GM18870 (cell line): ENCODE data around the gene ABR.
"Not testable (repeated sequence)": the region's sequence is repeated elsewhere in the genome, so short reads cannot be mapped to it uniquely, and the experiment has no call there.

ENCODE experiments used
- ATAC-seq: cut with Tn5 transposase; IDR thresholded peaks from one replicate; pipeline ENCODE4 v1.9.1; 2021; ENCODE audit warnings: moderate library complexity; ENCODE audit not compliant: unreplicated experiment

ABR gene

DNA sequence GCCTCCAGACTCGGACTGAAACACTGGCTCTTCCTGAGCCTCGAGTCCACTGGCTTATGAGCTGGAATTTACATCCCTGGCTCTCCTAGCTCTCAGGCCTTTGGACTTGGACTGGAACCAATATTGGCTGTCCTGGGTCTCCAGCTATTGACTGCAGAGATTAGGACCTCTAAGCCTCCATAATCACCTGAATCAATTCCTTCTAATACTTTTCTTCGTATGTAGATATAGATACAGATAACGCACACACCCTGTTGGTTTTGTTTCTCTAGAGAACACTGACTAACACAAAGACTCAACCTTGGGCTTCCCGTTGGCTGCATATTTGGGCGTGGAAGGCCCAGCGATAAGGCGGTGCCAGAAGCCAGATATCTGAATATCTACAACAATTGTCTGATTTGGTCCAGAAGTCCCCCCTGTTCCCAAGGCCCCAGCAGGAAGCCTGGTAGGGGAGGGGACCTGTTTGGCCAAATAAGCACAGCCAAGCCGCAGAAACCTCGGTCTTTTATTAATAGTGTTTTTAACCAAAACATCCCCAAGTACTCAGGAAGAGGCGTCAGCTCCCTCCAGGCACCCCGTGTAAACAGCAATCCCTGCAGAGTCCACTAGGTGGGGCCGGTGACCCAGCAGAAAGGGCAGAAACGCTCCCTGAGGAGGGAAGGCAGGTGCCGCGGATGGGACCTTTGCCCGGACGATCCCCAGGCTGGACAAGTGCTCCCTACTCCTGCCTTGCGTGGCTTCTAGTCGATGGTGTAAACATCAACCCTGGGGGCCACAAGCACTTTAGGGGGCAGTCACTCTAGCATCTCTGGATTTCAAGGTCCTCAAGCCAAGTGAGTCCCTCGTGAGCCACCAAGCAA is 57.0 kb downstream of the ABR start:
- no peak for ATAC-seq

GRCh38 chr17:1121442-1121817 is 58.4 kb downstream of the ABR start:
- ATAC-seq = not testable (repeated sequence)

DNA sequence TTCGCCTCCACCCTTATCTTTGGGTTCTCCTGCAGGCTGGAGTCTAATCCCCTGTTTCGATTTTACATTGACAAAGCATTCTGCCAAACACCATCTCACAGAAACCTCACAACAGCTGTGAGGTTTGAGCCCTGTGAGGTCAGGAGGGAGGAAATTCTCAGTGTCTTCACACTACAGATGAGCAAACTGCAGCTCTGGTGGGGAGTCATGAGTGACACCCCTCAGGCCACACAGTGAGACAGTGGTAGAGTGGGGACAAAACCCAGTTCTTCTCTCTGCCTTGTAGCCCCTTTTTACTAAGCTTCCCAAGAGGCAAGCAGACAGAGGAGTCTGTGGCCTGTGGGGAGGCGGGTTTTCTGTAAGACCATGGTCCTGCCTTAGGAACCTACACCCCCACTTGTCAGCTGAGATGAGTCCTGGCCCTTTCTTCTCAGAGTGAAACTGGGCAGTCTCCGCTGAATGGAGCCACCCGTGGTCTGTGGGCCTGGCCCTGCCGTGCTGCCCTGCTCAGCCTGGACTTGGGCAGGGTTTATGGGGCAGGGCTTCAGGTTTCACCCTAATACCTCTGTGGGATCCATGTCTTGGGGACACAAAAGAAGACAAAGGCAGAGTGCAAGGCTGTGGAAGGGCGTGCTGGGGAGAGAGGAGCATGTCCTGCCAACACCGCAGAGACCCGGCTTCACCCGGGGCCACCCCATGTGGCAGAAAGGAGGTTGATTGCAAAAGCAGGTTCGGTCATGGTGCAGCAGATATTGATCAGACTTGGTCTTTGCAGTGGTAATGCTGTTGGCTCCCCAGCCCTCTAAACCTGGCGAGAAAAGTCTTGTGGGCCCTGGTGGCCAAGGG is 59.0 kb downstream of the ABR start:
- no peak for ATAC-seq

GRCh38 chr17:1119924-1120323 is 59.9 kb downstream of the ABR start:
- ATAC-seq = no peak

DNA sequence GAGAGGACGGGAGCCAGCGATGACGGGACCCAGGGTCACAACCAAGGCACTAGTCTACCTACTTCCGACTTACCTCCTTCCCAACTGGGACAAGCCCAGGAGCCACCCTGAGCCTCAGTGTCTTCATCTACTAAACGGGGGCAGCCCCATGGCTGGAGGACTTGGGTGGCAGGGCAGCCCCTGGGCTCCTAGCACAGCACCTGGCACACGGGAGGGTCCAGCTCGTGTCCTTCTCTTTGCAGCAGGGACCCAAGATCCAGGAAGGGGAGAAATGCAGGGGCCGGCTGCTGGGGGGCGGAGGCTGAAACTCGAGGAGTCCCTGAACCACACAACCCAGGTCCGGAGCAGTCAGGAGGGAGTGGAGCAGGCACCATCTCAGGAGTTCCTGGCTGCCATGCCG is 63.2 kb downstream of the ABR start:
- no peak for ATAC-seq

DNA sequence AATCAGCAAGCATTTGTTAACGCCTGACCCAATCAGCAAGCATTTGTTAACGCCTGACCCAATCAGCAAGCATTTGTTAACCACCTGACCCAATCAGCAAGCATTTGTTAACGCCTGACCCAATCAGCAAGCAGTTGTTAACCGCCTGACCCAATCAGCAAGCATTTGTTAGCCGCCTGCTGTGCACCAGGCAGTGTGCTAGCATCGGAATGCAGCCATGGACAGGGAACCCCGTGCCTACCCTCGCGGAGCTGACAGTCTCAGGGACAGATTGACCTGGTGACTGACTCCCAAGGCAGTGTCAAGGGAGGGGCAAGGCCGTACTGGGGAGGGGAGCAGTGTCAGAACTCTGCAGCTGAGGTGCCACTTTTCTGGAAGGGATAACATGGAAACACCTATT is 66.9 kb downstream of the ABR start:
- ATAC-seq = no peak

DNA sequence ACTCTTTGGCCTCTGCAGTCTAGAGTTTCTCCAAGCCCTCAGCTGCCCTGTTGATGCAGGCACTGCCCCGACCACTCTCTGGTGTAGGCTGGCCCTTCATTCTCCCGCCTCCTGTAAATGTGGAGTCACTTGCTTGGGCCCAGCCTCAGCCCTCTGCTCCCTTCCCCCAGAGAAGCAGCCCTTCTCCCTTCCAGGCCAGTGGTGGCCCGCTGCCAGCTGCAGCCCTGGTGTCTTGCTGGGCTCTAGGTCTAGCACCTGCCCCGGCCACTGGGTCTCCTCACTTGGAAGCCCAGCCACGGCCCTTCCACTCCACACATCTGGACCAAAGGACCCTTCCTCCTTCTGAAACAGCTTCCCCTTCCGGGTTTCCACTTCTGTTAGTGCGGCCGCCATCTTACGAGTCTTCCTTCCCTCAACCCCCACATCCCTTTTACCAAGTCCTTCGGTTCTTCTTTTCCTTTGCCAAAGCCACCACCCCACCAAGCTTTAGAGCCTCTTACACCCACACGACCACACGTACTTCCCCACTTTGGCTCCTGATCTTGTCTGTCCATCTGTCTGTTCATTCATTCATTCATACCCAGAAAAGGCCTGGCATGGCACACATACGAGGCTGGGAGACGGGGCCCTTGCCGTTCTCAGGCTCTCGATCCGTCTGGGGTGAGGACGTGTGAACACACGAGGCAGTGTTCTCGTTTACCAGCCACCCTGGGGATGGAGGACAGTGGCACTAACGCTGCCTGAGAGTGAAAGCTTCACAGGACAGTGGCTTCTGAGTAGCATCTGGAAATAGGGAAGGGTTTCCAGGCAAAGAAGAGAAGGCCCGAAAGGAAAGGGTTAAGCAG is 68.0 kb downstream of the ABR start:
- ATAC-seq = no peak

GRCh38 chr17:1110862-1111598 is 68.8 kb downstream of the ABR start:
- ATAC-seq = no peak

DNA sequence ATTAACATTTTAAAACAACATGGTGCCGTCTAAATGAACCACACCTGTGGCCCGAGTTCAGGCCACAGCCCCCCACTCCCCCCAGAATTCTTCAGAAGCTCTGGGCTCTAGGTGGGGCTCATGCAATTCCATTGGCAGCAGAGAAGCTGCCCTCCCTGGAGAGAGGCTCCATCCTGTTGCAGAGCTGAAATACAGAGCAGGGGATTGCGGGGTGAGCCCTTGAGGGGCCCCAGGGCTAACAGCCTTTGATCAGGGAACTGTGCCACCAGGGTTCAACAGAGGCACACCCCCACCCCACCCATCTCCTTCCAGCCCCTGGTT is 69.3 kb downstream of the ABR start:
- ATAC-seq = no peak

DNA sequence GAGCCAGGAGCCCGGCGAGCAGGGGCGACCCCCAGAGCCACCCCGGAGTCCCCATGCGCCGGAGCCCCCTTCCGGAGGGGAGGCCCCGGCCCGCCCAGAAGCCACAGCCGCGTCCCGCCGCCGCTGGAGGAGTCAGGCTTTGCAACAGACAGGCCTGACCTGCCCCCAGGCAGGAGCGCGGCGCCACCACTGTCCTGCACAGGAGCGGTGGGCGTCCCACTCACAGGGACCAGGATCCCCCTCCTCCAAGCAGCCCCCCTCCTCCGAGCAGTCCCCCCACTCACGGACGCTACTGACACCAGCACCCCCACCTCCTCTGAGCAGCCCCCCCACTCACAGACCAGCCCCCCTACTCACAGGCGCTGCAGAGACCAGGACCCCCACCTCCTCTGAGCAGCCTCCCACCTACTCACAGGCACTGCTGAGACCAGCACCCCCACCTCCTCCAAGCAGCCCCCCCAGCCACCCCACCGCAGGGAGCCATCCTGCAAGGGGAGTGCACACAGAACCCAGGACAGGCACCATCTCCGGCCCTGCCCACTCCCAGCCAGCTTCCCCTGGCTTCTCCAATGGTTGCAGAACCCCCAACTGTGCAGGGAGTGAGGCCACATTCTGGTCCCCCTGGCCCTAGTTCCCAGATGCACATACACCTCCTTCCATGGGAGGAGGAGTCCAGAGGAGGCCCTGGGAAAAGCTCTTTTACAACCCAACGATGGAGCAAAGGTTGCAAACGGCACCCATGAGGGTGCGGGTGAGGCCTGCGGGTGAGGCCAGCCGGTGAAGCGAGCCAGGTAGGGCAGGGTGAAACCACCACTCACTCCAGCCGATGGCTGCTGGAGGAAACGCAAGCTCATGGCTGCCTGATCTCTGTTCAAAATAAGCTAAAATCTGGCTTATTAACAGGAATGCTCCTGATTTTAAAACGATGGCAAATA is 69.9 kb downstream of the ABR start:
- ATAC-seq = no peak

DNA sequence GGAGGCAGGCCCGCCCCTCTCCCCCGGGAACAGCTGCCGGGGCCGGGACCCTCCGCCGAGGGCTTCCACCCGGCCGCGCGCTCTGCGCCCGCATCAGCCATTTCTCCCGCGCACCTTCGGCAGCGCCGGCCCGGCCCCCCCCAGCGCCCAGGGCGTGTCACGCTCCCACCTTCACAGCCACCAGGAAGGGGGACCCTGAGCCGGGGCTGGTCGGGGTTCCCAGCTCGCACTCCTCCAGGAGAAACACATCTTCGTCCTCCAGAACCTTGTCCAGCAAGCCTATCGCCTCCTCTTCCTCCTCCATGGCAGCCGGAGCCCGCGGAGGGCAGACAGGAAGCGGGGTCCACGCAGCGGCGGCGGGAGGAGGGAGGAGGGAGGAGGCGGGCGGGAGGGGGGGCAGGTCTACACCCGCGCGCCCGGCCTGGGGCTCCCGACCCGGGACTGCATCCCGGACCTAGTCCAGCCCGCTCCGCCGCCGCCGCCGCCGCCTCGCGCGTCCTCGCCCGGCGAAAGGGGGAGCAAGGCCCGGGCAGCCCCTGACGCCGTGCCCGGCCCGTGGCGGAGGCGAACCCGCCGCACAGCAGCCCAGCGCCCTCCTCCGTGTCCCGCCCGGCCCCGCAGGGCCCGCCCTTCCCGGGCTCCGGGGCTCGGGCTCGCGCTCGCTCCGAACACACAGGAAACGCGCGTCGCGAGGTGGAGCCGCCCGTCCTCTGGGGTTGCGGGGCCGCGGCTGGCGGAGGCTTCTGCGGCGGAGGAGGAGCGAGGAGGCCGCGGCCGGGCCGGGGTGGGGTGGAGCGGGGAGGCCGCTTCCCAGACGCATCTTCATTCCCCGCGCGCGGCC is 70.8 kb downstream of the ABR start:
- no peak for ATAC-seq

DNA sequence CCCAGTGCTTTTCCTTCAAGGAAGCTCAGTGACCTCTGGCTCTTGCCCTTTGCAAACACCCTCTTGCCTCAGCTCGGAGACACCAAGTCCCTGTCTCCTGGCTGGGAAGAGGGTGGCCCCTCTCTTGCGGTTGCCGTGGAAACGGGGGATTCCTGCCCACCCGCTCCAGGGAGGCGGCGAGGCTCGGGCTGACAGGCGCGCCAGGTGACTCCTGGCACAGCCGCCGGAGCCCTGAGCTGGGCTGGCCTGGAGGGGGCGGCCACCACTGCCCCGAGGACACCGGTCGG is 71.4 kb downstream of the ABR start:
- ATAC-seq = no peak

DNA sequence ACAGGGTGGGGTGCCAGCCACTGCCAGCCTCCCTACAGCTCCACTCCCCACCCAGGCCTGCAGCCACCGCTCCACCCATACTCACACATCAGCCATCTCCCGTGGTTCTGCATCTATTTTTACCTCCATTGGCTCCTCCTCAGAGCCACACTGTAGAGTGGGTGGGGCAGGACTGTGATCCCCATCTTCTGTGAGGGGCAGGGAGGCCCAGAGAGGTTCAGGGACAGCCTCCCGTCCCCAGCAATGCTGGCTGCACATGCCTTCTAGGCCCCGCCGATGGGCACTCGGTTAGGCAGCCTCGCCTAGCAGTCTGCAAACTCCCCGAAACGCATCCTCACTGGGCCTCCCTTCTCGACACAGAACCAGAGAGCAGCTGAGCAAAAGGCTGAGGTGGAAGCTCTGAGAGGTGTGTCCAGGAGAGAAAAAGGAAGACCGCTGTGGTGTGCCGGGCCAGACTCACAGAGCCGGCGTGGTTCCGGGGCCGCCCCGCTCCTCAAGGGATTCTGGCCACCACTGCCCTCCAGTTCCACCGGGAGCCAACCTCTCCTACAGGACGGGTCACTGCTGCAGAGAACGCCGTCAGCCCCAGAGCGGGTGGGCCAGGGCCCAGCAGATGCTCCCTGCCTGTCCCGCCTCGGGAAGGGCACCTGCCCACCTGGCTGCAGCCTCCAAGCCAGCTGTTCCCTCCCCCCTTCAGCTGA is 71.9 kb downstream of the ABR start:
- no peak for ATAC-seq

DNA sequence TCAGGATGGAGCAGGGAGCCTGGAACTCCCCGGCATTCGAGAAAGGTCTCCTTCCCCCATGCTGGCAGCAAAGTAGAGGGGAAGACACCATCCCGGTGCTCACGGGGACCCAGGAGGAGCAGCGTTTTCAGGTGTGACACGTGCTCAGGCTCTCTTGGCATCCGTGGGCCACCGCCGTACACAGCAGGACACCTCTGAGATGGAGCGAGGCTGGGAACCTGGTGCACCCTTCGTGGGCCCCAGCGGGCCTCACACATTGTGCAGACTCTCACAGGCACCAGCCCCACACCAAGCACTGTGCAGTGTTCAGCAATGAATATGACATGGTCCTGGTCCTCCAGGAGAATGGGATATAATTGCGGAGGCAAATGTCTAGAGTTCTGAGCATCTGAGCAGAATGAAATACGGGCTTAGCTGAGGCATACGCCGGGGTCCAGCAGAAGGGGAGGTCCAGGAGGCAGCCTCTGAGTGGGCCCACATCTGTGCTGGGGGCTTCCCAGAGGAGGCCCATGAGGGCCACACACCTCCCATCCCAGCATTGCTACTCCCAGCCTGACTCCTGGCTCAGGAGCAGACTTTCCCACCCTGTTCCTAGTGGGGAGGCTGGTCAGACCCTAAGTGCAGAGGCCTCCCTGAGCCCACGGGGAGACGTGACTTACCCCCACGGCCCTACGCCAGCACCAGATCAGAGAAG is 72.6 kb downstream of the ABR start:
- no peak for ATAC-seq

DNA sequence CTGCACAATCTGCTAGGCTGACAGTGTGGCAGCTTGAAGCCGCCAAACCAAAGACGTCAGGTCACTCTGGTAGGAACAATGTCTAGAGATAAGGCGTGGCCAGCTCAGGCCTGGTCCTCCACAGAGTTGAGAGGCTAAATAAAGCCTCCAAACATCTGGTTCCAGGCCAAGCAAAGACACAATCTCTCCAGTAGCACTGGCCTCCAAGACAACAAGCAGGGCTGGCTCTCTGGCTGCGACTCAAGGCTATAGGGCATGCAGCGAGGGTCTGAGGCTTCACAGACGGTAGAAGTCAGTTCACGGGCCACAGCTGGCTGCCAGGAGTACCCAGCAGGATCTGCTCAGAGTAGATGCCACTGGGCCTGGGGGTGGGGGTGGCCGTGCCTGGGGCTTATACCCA is 75.6 kb downstream of the ABR start:
- ATAC-seq = no peak

DNA sequence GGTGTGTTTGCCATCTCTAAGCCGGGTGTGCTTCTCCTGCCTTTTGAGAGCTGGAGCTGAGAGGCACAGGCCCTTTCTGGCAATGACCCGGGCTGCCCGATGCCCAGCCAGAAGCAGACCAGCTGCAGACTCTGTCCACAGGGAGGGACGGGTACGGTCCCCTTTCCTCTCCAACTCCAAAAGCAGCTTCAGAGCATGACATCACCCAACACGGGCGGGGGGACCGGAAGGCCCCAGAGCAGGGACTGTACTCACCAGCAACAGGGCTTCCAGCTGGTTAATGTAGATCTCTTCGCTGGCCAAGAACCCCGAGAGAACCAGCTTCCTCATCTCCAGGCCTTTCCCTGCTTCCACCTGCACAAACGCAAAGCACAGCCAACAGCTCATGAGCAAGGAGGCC is 79.4 kb downstream of the ABR start:
- no peak for ATAC-seq

- ATAC-seq = no peak
These were observed 80.5 kb downstream of the ABR start for GRCh38 chr17:1099242-1099641.
